DLD1 (cell line): Measurements from ENCODE around the gene DOCK11.
"Not testable (repeated sequence)": the region's sequence is repeated elsewhere in the genome, so short reads cannot be mapped to it uniquely, and the experiment has no call there.

Experiments
- in situ Hi-C: cut with HindIII; loops from 2 replicates; pipeline ENCODE4 v1.10.0; 2017; ENCODE audit warnings: low sequenced_read_pairs

The DOCK11 gene

DNA sequence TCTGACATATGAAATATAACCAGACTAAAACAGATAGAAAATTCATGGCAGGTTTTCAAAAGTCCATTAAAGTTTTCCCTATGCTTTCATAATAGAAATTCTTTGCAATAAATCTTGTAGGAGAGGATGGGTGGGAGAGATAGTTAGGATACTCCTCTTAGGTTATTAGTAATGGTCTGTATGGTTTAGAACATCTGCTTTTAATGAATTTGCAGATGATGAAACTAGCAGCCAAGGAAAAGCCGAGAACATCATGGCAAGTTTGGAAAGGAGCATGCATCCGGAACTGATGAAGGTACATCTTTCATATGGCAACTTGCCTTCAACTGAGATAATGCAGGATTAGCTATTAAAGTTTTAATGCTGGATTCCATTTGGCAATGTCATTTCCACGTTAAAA is 70.7 kb downstream of the DOCK11 start:
- in situ Hi-C loops, result no loop called here

DNA sequence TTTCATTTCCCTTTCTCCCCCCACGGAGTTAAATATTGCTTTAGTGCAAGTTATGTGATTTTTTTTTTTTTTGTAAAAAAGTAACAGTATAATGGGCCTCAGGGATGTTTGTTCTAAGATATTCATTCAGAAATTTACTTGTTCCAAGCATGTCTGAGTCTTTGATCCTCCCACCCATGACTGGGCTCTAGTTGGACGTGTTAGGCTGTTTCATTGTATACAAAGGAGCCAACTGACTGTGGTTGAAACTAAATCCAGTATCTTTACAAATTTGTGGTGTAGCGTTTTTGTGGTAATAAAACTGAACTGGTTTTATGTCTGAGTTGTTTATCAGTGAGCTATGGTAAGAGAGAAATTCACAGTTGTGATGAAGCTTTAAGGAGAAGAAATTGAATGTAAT is 74.1 kb downstream of the DOCK11 start:
- in situ Hi-C loops, result no loop called here

- in situ Hi-C loops, result no loop called here
Measured at GRCh38 chrX:118570209-118570608, 74.6 kb downstream of the DOCK11 start.

- in situ Hi-C loops, result no loop called here
Measured at GRCh38 chrX:118571836-118572235, 76.2 kb downstream of the DOCK11 start.

DNA sequence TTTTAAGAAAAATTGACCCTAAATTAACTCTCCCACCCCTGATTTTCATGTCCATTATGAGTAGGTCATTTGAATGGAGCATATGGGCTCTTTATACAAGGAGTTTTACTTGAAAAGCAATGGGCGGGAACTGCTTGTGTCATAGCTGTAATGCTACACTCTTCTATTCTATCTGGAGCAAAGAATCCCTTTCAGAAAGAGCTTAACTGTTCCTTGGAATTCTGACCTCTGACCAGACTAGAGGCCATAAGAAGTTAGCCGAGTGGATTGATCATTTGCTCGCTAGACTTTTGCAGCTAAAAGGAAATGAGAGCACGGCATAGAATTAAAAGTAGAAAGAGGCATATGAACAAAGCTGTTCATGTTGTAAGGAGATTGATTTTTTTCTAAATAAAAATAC is 79.1 kb downstream of the DOCK11 start:
- in situ Hi-C loops, result no loop called here

GRCh38 chrX:118577041-118577440 is 81.4 kb downstream of the DOCK11 start:
- in situ Hi-C loops, result no loop called here

DNA sequence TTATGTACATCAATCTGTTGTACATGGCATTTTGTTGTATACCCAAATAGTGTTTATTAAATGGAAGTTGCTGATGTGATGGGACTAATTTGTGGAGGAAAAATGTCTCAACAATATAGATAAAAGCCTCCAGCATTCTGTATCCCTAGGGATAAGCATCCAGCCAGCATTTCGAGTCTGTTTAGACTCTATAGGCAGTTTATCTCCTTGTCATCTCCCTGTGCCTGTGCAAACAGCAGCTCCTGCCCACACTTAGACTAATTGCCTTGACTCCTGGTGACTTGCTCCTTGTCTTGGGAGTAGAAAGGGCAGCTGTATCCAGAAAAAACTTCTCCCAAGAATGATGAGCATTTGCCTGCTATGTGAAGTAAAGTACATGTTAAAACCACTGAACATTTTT is 83.8 kb downstream of the DOCK11 start:
- in situ Hi-C loops, result no loop called here

- in situ Hi-C loops, result not testable (repeated sequence)
Measured at GRCh38 chrX:118582926-118583325, 87.3 kb downstream of the DOCK11 start.

- in situ Hi-C loops, result no loop called here
Measured at GRCh38 chrX:118583781-118584180, 88.2 kb downstream of the DOCK11 start.

GRCh38 chrX:118585296-118585695 is 89.7 kb downstream of the DOCK11 start:
- in situ Hi-C loops, result no loop called here

DNA sequence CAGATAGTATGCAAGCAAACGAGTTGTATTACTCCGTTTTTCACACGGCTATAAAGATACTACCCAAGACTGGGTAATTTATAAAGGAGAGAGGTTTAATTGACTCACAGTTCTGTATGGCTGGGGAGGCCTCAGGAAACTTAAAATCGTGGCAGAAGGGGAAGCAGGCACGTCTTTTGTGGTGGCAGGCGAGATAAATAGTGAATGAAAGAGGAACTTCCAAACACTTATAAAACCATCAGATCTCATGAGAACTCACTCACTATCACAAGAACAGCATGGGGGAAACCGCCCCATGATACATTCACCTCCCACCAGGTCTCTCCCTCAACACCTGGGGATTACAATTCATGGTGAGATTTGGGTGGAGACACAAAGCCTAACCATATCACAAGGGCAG is 90.6 kb downstream of the DOCK11 start:
- in situ Hi-C loops, result not testable (repeated sequence)

DNA sequence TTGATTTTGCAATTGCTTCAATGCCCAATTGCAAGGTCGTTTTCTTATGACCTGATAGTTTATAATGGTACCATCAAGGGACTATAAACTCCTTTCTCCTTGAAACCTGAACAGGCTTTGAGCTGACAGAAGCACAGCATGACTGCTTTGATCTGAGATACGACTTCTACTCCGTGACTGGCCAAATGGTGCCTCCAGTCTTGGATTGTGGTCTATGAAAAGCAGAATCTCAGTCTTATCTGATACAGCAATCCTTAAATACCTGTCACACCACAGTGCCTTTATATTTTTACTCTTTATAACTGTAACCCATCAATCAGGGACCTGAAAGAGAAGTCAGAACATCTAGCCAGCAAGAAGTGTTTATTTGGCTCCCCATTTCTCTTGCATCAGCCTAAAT is 93.1 kb downstream of the DOCK11 start:
- in situ Hi-C loops, result no loop called here

DNA sequence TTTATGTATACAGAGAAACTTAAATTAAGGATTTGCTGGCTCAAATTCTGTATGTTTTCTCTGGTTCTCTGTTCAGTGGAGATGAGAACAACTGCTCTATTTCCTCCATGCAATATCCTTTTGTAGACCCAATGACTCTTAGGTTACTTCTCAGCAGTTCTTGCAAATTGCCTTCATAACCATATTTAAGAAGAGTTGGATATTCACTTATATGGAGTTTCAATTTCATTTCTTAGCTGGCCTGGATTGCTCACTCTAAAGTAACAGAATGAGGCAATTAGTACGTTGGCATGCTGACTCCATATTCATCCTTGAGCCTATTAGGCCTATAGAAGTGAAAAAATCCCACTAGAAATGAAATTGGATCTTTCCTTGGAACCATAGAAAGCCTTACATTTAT is 93.6 kb downstream of the DOCK11 start:
- in situ Hi-C loops, result no loop called here

- in situ Hi-C loops, result no loop called here
Measured at GRCh38 chrX:118593407-118593806, 97.8 kb downstream of the DOCK11 start.

GRCh38 chrX:118594697-118595420 is 99.2 kb downstream of the DOCK11 start:
- in situ Hi-C loops, result no loop called here

GRCh38 chrX:118595501-118596042 is 100.0 kb downstream of the DOCK11 start:
- in situ Hi-C loops, result no loop called here

- in situ Hi-C loops, result no loop called here
Measured at GRCh38 chrX:118596390-118596789, 100.8 kb downstream of the DOCK11 start.

DNA sequence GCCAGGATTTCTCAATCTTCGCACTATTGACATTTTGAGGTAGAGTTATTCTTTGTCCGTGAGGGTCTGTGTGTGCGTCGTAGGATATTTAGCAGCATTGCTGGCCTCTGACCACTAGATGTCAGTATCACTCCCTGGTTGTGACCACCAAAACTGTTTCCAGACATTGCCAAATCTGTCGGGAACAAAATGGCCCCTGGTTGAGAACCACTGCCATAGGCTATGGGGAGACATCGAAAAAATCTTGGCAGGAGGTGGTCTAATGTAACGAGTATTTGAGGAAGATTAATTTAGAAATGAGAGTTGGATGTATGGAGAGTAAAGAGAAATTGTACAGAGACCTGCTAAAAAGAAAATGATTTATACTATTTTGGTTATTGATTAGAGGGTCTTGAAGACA is 108.4 kb downstream of the DOCK11 start:
- in situ Hi-C loops, result no loop called here

- in situ Hi-C loops, result no loop called here
Measured at GRCh38 chrX:118612290-118612689, 116.7 kb downstream of the DOCK11 start.

DNA sequence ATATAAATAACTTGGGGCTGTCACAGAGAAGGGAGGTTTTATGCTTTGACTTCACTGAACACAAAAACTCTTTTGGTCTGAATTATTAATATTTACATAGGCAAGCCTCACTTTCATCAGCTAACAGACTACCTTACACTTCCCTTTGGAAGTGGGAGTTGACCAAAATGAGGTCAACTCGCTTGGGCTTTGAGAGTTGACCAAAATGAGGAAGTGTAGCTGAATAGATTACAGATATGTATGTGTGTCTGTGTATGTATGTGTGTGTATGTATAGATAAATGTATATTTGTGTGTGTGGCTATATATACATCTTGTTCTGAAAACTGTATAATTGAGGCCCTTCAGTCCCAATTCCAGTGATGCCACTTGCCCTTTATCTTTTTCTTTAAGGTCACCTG is 118.5 kb downstream of the DOCK11 start:
- in situ Hi-C loops, result no loop called here

- in situ Hi-C loops, result no loop called here
Measured at GRCh38 chrX:118615141-118615540, 119.5 kb downstream of the DOCK11 start.

DNA sequence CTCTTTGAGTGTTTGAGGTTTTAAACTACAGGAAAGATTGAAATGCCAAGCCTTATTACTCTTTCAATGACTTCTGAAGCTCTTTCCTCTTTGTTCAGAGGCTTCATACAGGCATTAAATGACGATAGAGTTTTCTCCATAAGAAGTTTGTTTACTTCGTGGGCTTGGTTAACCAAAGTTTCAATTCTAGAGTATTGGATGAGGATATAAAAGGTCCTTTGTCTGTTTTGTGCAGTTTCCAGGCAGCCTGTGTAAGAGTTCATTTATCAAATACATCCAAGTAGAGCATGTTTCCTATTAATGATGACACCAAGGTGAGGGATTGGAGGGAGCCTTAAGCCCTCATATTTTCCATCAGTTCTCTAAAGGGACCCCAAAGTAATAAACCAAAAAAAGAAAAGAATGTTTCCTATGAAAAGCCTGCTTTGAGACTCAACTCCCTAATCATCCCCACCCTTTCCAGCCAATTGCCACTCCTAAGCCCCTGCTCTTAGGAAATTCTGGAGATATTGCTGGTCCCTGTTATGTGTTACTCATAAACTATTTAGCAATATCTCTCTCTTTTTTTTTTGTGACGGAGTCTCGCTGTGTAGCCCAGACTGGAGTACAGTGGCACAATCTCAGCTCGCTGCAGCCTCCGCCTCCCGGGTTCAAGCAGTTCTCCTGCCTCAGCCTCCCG is 125.6 kb downstream of the DOCK11 start:
- in situ Hi-C loops, result no loop called here
